Measurements from ENCODE around the gene SIM2. TPM values are rescaled to one million over a fixed set of nuclear protein-coding genes. Genes with fewer than 3 reads are reported as not detected.

The SIM2 gene
- total and polyA plus RNA-seq, 9 donors: 0.01 to 0.23 (median 0.11) TPM; not detected in 4

GRCh38 chr21:36744190-36744559 lies 45.3 kb downstream of the SIM2 start:
- H3K27me3 ChIP-seq: no peaks in the 10 kb centered on the region
- H3K4me1 ChIP-seq (ENCODE audit: insufficient read depth): no peaks in the 10 kb centered on the region
- no peak for DNase-seq
- 92 to 95% (median 94%) methylated on average over 3 of the region's 3 CpGs for WGBS, 3 donors
- TF ChIP-seq, protein P1, sequence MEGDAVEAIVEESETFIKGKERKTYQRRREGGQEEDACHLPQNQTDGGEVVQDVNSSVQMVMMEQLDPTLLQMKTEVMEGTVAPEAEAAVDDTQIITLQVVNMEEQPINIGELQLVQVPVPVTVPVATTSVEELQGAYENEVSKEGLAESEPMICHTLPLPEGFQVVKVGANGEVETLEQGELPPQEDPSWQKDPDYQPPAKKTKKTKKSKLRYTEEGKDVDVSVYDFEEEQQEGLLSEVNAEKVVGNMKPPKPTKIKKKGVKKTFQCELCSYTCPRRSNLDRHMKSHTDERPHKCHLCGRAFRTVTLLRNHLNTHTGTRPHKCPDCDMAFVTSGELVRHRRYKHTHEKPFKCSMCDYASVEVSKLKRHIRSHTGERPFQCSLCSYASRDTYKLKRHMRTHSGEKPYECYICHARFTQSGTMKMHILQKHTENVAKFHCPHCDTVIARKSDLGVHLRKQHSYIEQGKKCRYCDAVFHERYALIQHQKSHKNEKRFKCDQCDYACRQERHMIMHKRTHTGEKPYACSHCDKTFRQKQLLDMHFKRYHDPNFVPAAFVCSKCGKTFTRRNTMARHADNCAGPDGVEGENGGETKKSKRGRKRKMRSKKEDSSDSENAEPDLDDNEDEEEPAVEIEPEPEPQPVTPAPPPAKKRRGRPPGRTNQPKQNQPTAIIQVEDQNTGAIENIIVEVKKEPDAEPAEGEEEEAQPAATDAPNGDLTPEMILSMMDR (IDR thresholded peaks at IDR 0.05): no peak
- TF ChIP-seq POLR2A (IDR thresholded peaks at IDR 0.05) (no peak), EP300 (IDR thresholded peaks at IDR 0.05) (no peak)
- no peaks in the 10 kb centered on the region for H3K9me3 ChIP-seq
- no peak overlapping the region for H3K4me3 ChIP-seq
- no peak overlapping the region for H3K27ac ChIP-seq
- H3K36me3 ChIP-seq: no peaks in the 10 kb centered on the region
- intact Hi-C loops (cut with DNase I): no loop called here

DNA sequence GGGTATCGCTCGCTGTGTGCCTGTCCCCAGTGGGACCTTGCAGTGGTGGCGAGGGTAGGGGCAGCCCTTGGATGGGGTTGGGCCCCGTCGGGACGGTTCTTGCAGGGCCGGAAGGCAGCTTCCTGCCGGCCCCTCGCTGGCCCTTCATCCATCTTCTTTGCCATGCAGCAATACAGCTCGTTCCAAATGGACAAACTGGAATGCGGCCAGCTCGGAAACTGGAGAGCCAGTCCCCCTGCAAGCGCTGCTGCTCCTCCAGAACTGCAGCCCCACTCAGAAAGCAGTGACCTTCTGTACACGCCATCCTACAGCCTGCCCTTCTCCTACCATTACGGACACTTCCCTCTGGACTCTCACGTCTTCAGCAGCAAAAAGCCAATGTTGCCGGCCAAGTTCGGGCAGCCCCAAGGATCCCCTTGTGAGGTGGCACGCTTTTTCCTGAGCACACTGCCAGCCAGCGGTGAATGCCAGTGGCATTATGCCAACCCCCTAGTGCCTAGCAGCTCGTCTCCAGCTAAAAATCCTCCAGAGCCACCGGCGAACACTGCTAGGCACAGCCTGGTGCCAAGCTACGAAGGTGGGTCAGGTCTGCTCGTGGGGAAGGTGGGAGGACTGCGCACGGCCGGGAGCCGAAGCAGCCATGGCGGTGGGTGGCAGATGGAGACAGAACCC lies 45.8 kb downstream of the SIM2 start:
- H3K4me1 ChIP-seq (ENCODE audit: insufficient read depth): no peaks in the 10 kb centered on the region
- H3K36me3 ChIP-seq: no peaks in the 10 kb centered on the region
- H3K9me3 ChIP-seq: no peaks in the 10 kb centered on the region
- 75 to 80% (median 76%) methylated on average over 30 of the region's 30 CpGs for WGBS, 3 donors
- intact Hi-C loops (cut with DNase I): loop anchor here in 1 of 4 donors (5.0 kb wide), 1 partner anchor 183 kb away; no protein-coding TSS in a partner anchor
- no peak for DNase-seq
- TF ChIP-seq EP300 (IDR thresholded peaks at IDR 0.05) (no peak), POLR2A (IDR thresholded peaks at IDR 0.05) (no peak)
- TF ChIP-seq, protein P1 (IDR thresholded peaks at IDR 0.05): no peak
- no peaks in the 10 kb centered on the region for H3K27me3 ChIP-seq
- no peak overlapping the region for H3K4me3 ChIP-seq
- H3K27ac ChIP-seq: no peak overlapping the region

DNA sequence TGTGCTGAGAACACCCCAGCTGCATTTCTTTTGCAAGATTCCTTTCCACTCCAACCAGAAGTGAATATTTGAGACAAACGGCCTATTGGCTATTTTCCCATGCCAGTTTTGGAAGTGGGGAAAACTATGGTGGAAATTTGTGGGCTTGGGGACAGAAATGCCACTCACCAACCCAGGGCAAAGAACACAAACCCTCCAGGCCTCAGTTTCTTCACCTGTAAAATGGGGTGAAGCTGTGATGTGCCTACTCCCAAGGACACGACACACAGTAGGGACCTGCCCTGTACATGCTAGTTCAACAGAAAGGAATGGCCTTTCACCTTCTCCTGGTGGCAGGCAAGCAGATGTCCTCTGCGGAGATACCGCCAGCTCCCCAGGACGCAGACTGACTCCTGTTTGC lies 46.5 kb downstream of the SIM2 start:
- Histone ChIP-seq H3K27me3 (no peaks in the 10 kb centered on the region), H3K4me1 (ENCODE audit: insufficient read depth) (no peaks in the 10 kb centered on the region), H3K36me3 (no peaks in the 10 kb centered on the region), H3K4me3 (no peak overlapping the region), H3K9me3 (no peaks in the 10 kb centered on the region), H3K27ac (no peak overlapping the region)
- intact Hi-C loops (cut with DNase I): loop anchor here in 1 of 4 donors (5.0 kb wide), 1 partner anchor 182 kb away; no protein-coding TSS in a partner anchor
- 84 to 86% (median 85%) methylated on average over 5 of the region's 5 CpGs for WGBS, 3 donors
- no peak for DNase-seq
- TF ChIP-seq POLR2A (IDR thresholded peaks at IDR 0.05) (no peak), EP300 (IDR thresholded peaks at IDR 0.05) (no peak)
- TF ChIP-seq, protein P1 (IDR thresholded peaks at IDR 0.05): no peak

DNA sequence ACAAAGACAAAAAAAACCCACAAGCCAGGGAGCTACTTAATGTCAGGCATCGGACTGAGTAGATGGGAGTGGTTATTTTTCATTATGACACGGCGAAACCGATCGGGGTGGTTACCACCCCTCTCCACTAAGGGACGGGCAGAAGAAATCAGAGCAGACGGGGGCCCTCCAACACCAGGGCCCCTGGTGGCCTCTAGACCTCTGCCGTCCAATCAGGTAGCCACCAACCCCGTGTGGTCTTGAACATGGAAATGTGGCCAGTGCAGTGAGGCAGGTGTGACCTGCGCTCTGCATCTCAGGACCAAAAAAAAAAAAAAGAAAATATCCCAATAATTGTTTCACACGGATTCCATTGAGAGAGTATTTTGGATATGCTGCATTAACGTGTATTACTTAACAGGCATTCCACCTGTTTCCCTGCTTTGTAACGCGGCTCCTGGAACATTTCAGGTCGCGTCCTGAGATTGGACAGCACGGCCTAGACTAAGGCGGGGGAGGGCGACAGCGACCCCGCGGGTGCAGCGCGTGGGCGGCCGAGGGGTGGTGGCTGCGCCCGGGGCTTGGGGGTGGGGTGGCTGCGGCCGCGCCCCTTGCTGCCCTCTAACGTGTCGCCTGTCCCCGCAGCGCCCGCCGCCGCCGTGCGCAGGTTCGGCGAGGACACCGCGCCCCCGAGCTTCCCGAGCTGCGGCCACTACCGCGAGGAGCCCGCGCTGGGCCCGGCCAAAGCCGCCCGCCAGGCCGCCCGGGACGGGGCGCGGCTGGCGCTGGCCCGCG lies 48.3 kb downstream of the SIM2 start:
- Histone ChIP-seq H3K36me3 (no peaks in the 10 kb centered on the region), H3K4me3 (no peak overlapping the region), H3K9me3 (no peaks in the 10 kb centered on the region), H3K4me1 (ENCODE audit: insufficient read depth) (no peaks in the 10 kb centered on the region), H3K27me3 (no peaks in the 10 kb centered on the region), H3K27ac (no peak overlapping the region)
- no peak for TF ChIP-seq POLR2A (IDR thresholded peaks at IDR 0.05)
- 9 to 29% (median 11%) methylated on average over 24 to 62 of the region's 62 CpGs for WGBS, 3 donors
- DNase-seq: no peak
- intact Hi-C loops (cut with DNase I): loop anchor here in 1 of 4 donors (5.0 kb wide), 1 partner anchor 180 kb away; no protein-coding TSS in a partner anchor
